HG03558 (cell line): Measurements from ENCODE around the gene RAC3.

Experiments
- ATAC-seq: cut with Tn5 transposase; IDR thresholded peaks from one replicate; pipeline ENCODE4 v1.9.1; 2021; ENCODE audit warnings: moderate number of reproducible peaks; ENCODE audit not compliant: unreplicated experiment; ENCODE audit errors: extremely low read depth

RAC3 gene

GRCh38 chr17:82022310-82022980 is 9.0 kb upstream of the RAC3 start, which contains the start of gene CENPX:
Gene CENPX (minus strand): TSS chr17:82022878. CDS start chr17:82022861, 17 bp downstream.
- peak; percentile 35 for ATAC-seq

GRCh38 chr17:82022981-82023446 is 8.5 kb upstream of the RAC3 start, which contains the start of gene LRRC45:
Gene LRRC45 (plus strand): TSS chr17:82023305. CDS start chr17:82023644, 339 bp downstream.
- peak; percentile 69 for ATAC-seq

DNA sequence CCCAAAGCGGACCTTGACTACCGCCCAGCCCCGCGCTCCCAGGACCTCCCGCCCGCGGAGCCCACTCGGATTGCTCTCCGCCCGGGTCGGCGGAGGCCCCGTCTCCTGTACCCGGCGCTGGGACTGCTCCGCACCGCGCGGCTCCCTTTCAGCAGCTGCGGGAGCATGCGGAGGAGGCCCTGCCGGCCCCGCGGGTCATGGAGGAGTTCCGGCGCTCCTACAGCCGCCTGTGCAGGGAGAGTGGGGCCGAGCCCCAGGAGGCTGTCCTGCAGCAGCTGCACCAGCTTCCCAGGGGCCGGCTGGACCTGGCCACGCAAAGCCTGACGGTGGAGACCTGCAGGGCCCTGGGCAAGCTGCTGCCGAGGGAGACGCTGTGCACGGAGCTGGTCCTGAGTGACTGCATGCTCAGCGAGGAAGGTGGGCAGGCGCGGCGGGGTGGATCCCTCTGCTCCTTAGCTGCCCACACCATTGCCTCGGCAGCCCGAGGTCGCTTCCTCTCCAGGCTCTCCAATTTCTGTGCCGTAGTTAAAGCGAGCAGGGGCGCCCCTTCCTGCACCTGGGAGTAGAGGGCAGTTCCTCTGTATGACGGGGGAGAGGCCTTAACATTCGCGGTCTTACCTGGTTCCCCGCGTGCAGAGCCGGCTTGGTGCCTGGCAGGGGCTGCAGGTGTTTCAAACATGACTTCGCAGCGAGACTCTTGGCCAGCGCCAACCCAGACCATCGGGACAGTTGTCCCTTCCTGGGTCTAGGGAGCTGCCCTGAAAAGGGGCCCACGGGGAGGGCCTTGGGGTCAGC is 7.8 kb upstream of the RAC3 start:
- no peak for ATAC-seq

DNA sequence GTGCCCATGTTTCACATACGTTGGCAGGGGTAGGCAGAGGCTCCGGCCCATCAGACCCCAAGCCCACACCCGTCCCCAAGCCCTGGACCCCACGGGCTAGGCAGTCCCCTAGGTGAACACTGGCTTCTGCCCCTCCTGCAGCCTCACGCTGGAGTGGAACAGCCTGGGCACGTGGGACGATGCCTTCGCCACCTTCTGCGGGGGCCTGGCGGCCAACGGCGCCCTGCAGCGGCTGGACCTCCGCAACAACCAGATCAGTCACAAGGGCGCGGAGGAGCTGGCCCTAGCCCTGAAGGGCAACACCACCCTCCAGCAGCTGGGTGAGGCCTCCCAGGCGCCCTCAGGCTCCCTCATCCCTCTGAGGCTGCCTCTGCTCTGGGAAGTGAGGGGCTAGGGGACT is 6.6 kb upstream of the RAC3 start:
- no peak for ATAC-seq

- no peak for ATAC-seq
These were observed 5.9 kb upstream of the RAC3 start for GRCh38 chr17:82025401-82026107.

GRCh38 chr17:82028246-82028645 is 3.2 kb upstream of the RAC3 start:
- no peak for ATAC-seq

- ATAC-seq: no peak
These were observed 2.5 kb upstream of the RAC3 start for GRCh38 chr17:82028966-82029365.

GRCh38 chr17:82029391-82029790 is 2.1 kb upstream of the RAC3 start:
- ATAC-seq: no peak

DNA sequence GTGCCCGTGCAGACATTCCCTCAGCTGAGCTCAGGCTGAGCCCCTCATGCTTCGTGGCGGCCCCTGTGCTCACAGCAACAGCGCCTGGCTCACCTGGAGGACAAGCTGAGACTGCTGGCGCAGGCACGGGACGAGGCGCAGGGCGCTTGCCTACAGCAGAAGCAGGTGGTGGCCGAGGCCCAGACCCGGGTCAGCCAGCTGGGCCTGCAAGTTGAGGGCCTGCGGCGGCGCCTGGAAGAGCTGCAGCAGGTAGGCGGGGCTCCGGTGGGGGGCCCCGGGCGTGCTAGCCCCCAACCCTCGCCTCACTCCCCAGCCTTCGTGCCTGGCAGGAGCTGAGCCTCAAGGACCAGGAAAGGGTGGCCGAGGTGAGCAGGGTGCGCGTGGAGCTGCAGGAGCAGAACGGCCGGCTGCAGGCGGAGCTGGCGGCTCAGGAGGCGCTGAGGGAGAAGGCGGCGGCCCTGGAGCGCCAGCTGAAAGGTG is 1.4 kb upstream of the RAC3 start:
- ATAC-seq: no peak

- no peak for ATAC-seq
These were observed 792 bp upstream of the RAC3 start for GRCh38 chr17:82030470-82031302.

GRCh38 chr17:82031885-82032627 is 578 bp downstream of the RAC3 start:
- no peak for ATAC-seq

DNA sequence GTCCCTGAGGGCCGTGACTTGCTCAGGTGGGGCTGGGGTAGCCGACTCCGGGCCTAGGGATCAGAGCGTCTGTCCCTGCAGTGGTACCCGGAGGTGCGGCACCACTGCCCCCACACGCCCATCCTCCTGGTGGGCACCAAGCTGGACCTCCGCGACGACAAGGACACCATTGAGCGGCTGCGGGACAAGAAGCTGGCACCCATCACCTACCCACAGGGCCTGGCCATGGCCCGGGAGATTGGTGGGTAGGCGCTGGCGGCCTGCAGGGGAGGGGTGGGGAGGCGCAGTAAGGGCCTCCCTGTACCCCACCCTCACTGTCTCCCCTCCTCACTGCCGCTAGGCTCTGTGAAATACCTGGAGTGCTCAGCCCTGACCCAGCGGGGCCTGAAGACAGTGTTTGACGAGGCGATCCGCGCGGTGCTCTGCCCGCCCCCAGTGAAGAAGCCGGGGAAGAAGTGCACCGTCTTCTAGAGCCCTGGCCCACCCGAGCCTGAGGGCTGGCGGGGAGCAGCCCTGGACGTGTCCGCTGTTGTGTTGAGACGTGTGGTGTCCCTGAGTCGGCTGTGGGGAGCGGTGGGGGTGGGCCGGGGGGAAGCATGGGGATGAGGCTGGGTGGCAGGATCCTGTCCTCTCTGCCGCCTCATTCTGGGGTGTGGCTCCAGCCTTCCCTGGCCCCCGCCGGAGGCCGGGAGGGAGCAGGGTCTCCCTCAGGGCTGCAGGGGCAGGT is 2.0 kb downstream of the RAC3 start:
- ATAC-seq: no peak

GRCh38 chr17:82034371-82035011 is 3.0 kb downstream of the RAC3 start:
- ATAC-seq: no peak

- no peak for ATAC-seq
These were observed 4.0 kb downstream of the RAC3 start for GRCh38 chr17:82035488-82035887.

DNA sequence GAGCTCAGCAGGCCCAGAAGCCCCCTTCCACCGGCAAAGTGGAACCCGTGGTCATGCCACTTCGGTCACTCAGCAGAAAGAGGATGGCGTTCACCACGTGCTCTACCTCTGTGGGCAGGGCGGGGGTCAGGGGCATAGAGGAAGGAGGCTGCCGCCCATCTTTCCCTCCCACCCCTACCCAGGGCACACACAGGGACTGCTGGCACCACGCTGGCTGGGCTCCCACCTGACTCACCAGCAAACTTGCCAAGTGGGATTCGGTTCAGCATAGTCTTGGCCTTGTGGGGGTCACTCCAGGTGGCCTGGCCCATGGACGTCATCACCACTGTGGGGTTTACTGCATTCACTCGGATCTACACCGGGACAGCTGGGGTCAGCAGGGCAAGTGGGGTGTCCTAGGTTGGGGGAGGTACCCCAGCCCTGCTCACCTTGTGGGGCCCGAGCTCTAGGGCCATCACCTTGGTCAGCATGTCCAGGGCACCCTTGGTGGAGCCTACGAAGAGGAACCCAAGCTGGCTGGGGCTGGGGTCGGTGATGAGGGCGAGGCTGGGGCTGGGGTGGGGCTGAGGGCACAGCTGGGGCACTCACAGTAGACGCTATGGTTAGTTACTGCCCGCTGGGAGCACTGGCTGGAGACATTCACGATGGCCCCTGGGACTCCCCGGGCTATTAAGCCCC is 4.6 kb downstream of the RAC3 start:
- no peak for ATAC-seq

- no peak for ATAC-seq
These were observed 5.2 kb downstream of the RAC3 start for GRCh38 chr17:82036634-82037091.

GRCh38 chr17:82037092-82037888 is 5.8 kb downstream of the RAC3 start, which contains the start of gene DCXR:
Gene DCXR (minus strand): TSS chr17:82037697. CDS start chr17:82037682, 15 bp downstream.
- ATAC-seq: peak; percentile 54
